IPS-NIHi7 (cell line): Measurements from ENCODE around the gene FUT7.
"Not testable (repeated sequence)": the region's sequence is repeated elsewhere in the genome, so short reads cannot be mapped to it uniquely, and the experiment has no call there.

Source experiments
- DNase-seq: peaks from one replicate; pipeline ENCODE4 v3.0.0; 2012; ENCODE audit warnings: mixed read lengths; ENCODE audit errors: extremely low spot score

The FUT7 gene

DNA sequence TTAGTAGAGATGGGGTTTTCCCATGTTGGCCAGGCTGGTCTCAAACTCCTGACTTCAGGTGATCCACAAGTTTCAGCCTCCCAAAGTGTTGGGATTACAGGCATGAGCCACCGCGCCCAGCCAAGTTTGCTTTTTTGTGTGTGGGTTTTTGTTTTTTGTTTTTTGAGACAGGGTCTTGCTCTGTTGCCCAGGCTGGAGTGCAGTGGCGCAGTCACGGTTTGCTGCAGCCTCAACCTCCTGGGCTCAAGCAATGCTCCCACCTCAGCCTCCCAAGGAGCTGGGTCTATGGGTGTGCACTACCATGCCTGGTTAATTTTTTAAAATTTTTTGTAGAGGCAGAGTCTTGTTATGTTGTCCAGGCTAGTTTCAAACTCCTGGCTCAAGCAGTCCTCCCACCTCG, 1.6 kb upstream of the FUT7 start:
- DNase-seq = not testable (repeated sequence)

DNA sequence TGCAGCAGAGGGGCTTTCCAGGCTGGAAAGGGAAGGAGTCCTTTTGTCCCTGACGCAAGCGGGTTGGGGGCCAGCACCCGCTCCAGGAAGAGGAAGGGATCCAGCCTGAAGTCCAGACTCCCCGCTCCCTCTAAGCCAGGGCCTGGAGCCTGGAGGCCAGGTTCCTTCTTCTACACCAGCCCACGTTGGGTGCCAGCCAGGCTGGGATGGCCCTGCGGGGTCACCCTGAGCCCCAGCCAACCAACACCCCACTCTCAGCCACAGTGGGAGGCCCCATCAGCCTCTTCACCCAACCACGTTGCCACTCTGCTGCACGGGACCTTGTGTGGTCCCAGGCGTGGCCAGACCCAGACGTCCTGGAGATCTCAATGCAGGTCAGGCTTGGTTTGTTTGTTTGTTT, 970 bp upstream of the FUT7 start:
- DNase-seq = no peak

DNA sequence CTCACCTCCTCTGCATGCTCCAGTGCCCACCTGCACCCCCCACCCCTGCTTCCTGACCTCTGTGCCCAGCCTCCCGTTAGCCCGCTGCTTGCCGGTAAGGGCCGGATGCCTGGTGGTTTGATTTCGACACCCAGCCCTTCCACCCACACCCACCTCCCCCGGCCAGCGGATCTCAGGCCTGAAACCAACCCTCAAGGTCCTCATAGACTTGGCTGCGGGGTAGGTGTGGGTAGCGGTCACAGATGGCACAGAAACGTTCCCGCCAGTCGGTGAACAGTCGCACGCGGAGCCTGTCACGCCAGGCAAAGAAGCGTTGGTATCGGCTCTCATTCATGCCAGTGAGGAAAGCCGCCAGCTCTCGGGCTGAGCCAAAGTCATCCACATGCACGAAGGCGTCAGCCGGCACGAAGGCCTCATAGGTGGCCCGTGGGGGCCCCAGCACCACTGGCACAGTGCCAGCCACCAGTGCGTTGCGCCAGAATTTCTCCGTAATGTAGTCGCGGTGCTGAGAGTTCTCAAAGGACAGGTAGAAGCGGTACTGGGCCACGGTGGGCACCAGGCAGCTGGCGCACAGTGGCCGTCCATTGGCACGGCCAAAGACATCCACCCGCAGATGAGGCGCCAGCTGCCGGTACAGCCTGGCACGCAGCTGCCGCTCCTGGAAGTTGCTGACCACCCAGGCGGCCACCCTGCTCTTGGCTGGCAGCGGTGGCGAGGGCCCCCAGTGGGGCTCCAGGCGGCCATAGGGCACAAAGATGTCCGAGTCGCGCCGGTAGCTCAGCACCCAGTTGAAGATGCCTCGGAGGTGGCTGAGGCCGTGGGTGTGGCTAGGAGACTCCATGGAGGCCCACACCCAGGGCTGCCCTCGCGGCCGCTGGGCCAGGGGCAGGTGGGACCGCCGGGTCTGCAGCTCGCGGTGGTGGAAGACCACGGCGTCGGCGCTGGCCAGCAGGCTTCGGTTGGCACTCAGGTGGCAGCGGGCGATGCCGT, 1.1 kb downstream of the FUT7 start:
- no peak for DNase-seq

DNA sequence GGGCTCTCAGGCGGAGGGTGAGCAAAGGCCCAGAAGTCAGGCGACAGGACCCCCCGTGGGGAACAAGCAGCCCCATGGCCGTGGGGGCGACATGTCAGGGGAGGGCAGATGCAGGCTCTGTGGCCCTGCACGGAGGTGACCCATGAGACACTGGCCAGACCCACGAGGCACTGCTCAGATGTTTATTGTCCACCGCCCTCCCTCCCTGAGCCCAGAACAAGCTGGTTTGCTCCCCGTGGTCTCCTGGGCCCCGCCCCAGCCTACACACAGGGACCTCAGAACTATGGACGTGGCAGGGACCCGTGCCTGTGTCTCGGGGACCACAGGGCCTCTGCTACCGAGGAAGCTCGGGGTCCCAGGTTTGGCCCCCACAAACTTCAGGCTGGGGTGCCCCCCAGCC, 1.9 kb downstream of the FUT7 start:
- no peak for DNase-seq

DNA sequence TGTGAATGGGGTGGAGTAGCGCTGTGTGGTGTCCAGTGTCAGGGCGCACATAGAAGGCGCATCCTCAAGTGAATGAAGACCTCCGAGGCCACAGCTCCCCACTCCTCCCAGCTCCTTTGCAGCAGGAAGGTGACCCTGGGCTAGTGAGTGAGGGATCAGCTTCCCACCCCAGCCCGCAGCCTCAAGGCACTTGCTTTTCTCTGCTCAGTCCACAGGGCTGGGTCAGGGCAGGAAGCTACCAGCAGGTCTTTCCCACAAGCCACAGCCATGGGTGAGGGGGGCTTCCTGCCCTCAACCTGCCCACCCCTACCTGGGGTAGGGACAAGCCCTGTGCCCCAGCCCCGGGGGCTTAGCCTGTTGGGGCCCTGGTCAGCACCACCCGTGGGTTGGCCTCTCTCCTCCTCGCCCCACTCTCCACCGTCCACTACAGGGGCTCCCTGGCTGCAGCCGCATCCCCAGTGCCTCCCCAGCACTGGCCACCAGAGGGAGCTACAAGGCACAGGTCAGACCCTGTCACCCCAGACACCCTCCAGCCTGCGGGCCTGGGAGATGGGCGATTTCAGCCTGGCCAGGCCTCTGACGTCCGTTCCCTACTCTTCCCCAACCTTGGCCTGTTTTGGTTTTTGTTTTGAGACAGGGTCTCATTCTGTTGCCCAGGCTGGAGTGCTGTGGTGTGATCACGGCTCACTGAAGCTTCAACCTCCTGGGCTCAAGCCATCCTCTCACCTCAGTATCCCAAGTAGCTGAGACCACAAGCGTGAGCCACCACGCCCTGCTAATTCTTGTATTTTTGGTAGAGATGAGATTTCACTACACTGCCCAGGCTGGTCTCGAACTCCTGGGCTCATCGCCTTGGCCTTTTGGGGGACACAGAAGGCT, 2.6 kb downstream of the FUT7 start:
- peak; percentile 84 for DNase-seq

DNA sequence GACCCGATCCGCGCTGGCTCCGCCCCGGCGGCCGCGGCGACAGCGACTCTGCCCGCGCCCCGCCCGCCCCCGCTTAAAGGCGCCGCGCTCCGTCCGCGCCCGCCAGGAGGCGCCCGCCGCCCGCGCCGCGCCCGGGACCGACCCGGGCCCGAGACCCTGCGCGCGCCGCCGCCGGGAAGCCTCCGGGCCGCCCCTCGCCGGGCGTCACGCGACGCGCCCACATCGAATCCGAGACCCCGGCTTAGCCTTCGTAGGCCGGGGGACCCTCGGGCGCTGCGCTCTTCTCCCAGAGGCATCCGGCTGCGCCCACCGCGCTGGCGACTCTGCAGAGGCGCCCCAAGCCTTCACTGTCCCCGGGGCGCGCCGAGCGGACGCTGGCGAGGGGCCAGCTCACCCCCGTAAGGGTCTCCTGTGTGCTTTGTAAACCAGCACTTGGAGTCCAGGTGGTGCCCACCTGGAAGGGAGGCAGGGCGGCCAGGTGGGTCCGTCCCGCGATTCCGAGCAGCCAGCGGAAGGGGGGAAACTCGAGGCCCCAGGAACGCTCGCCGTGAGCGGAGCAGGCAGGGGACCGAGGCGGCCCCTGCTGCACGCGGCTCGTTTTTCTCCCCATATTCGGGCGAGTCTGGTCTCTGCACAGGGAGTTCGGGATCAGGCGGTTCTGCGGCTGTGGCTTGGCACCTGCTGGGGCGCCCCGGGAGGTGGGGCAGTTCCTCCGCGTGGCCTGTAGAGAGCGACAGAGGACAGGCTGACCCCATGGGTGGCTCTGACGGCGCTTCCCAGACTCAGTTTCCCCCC, 3.4 kb downstream of the FUT7 start:
- DNase-seq = peak; percentile 81

DNA sequence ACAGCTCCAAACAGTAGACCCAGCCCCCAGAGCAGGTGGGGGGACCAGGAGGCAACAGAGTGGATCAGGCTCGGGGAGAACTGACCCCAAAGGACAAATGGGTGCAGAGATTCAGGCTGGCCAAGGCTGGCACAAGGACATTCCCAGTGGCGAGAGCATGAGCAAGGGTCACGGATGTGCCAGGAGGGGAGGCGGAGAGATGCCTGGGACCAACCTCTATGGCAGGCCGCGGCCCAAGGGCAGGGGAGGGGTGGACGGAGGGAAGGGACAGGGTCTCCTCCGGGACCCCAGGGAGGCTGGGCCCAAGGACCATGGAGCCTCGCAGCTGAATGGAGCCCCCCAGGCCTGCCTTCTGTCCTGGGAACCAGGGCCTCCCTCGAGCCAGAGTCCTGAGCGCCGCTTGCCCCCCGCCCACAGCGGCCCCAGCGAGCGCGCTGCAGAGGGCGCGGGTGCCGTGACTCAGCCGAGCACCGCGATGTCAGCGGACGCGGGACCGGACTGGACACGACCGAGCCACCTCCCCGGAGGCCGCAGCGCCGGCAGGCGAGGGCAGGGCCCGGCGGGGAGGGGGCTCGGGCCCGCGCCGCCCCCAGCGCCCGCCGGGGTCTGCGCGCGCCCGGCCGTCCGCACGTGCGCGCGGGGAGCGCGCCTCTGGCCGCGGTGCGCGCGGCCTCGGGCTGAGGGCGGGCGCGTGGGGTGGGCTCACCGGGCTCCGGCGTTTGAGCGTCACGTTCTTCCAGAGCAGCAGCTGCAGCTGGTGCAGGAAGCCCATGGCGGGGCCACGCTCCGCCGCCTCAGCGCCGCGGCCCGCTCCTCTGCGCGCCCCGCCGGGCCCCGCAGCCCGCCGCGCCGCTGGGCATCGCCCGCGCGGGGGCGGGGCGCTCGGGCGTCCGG, 4.3 kb downstream of the FUT7 start, which contains the start of gene ABCA2:
Gene ABCA2, minus strand, starts transcription at position 869 of the 894 bp plus-strand sequence. Its CDS starts 97 bp downstream, at position 772.
- DNase-seq = peak; percentile 26

DNA sequence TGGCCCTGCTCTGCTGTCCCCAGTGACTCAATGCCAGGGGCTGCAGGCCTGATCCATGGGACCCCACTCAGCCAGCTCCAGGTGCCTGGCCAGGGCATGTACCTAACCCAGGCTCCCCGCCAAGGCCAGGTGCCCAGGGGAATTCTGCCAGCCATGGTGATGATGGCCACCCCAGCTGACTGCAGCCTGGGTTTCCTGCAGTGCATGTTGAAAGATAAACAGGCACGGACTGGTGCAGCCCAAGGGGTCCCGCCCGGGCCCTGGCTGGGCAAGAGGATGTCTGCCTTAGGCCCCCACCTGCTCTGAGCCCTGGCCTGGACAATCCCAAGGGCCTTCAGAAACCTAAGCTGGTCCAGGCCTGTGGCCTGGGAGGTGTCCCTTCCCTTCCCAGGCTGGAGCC, 5.1 kb downstream of the FUT7 start:
- no peak for DNase-seq

DNA sequence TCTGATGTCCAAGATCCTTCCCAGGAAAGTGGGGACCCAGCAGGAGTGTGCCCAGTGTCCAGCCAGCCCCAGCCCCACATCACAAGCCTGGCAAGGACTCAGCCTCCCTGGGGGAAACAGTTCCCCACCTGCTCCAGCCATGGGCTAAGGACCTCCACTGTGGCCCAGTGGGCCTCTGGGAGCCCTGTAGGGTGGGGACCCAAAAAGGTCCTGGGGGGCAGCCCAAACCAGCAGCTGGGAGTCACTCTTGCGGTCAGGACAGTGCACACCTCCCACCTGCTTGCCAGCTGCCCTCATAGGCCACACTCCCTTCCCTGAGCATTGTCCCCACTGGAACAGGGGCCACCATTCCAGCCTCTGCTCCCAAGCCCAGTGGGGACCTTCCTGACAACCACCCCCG, 5.5 kb downstream of the FUT7 start:
- no peak for DNase-seq

DNA sequence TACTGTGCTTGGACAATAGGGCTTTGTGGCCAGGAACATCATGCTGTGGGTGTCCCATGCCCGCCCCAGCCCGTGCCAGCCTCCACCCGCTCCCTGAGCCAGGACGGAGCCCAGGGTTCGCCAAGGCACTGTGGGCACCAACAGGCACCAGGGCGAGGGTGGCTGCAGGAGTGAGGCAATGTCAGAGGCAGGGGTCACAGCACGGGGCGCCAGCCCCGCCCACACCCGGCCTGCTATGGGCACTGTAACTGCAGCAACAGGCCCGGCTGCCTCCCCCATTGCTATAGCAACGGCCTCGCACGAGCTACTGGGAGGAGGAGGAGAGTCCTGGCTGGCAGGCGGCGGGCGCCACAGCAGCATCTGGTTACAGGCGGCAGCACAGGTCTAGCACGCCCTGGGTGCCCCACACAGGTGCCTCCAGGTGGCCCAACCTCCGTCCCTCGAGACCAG, 6.3 kb downstream of the FUT7 start:
- DNase-seq = no peak

DNA sequence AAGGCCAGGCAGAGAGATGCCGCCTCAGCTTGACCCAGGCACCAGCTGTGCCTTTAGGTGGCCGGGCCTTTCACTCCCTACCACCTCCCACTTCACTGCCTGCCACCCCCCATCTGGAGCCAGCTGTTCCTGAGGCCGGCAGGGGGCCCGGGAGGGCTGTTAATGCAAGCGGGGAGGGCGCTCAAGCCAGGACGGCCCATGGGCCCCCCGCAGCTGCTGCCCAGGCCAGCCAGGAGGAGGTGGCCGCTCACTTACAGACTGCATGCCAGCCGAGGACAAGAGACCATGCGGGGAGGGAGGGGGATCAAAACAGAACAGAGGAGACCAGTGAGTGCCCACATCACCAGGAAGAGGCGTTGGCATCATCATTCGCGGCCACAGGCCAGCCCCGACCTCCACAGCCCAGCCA, 8.3 kb downstream of the FUT7 start:
- DNase-seq = no peak

DNA sequence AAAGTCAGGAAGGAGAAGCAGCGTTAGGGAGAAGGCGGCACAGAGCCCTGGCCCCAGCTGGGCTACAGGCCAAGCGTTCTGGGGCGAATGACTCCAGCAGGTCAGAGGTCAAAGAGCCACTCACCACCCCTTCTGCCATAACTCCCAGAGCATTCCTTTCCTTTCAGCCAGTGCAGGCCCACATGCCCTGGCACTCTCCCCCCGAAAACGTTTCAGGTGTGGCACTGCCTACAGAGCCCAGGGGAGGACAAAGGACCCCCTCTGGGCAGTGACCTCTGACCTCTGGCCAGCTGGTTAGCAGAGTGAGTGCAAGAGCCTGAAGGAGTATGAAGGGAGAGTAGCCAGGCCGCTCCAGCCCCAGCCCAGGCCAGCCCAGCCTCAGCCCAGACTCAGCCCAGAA, 8.7 kb downstream of the FUT7 start:
- no peak for DNase-seq

DNA sequence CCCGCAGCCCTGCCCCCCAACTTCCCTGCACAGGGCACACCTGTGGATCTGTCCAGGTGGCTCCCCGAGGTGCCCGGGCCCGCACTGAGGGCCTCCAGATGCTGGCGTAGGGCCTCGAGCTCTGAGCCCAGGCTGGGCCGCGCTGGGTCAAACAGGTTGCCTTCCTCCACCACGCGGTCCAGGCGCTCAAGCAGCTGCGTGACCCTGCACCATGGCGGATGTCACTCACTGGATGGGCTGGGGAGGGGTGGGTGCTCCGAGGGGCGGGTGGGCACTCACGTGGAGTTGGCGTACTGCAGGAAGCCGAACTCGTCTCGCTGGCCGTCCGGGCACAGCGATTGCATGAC, 9.3 kb downstream of the FUT7 start:
- DNase-seq = no peak

DNA sequence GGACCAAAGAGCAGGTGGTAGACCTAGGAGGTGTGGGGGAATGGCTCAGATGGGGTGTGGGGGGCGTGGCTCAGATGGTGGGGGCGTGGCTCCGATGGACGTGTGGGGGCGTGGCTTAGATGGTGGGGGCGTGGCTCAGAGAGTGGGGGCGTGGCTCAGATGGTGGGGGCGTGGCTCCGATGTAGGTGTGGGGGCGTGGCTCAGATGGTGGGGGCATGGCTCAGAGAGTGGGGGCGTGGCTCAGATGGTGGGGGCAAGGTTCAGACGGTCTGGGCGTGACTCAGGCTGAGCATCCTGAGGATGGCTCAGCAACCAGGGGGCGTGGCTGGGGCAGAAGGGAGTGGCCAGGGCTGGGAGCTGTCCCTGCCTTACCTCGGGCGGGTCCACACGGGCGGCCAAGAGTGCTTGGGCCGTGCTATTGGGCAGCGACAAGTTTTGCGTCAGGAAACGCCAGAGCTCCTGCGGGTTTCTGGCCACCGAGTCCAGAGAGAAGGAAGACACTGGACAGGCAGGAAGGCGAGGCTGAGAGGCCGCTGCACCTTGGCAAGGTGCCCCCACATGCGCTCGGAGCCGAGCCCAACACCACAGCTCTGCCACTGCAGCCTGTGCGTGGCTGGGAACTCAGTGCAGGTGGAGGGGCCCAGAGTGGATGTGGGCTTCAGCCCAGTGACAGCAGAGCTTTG, 9.8 kb downstream of the FUT7 start:
- DNase-seq = peak; percentile 96

DNA sequence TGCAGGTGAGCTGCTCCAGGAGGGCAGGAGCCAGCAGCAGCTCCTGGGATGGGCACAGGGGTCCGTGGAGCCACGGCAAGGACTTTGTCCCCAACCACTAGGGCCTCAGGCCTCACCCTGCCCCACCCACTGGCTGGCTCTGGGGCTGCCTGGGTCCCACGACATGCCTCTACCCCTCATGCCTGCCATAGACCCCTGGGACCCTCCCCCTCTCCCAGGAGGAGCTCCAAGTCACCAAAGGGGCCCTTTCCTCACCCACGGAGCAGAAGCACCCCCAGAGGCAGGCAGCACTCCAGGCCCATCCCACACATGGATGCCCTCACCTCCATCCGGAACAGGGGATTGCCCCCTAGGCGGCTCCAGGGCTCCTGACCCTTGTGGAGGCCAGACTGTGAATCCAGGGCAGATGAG, 10.3 kb downstream of the FUT7 start:
- DNase-seq = no peak

DNA sequence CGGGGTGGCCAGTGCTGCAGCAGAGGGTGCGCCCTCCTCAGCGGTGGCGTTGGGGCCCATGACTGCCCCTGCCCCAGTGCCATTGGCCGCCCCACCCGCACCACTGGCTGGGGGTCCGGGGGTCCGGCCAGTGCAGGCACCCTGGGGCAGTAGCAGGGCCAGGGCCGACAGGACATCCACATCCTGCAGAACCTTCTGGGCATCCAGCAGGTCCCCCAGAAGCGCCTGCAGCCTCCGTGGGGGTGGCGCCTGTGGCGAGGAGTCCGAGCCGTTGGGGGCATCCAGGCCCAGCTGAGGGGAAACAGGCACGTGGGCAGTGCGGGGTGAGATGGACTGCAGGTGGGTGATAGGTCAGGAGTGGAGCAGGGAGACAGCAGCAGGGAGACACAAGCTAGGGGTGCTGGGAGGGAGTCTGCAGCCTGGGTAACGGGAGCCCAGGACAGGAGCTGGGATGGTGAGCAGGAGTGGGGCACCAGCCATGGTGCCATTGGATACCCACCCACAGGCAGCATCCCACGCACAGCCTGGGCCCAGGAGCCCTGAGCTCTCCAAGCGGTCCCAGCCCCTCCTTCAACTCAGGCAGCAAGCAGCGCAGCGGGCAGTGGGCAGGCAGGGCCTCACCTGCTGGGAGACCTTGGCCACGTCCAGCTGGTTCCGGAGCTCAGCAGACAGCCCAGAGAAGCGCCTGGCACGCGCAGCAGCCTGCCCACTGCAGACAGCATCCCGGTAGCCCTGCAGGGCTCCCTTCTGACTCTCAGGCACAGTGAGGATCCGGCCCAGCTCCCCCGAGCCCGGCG, 10.9 kb downstream of the FUT7 start:
- DNase-seq = no peak

DNA sequence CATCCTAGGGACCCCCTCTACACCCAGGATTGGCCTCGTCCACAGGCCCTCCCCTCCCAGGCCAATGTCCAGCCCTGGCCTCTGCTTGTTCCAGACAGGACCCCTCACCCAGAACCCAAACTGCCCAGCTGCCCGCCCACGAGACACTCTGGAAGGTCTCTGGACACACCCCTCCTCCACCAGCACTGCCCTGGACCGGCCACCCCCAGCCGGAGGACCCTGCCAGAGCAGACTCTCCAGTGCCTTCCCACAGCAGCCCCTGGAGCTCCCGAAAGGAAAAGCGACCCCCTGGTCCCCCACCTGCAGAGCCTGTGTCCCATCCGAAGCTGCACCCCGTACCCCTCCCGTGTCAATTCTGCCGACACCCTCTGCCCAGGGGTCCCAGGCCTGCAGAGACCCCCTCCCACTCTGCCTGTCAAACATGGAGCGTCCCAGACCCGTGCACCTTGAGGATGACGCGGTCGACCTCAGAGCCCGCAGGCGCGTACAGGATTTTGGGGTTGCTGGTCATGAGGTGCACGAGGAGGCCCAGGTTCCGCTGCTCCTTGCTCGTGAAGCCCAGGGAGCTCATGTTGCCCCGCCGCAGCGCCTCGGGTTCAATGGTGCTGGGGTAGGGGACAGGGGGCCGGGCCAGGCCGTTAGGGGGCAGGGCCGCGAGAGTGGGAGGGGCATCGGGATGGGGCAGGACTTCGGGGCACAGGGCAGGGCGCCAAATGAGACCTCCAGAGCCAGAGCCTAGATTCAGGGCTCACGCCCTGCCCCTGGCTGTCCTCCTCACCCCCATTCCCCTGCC, 11.8 kb downstream of the FUT7 start:
- DNase-seq = no peak

DNA sequence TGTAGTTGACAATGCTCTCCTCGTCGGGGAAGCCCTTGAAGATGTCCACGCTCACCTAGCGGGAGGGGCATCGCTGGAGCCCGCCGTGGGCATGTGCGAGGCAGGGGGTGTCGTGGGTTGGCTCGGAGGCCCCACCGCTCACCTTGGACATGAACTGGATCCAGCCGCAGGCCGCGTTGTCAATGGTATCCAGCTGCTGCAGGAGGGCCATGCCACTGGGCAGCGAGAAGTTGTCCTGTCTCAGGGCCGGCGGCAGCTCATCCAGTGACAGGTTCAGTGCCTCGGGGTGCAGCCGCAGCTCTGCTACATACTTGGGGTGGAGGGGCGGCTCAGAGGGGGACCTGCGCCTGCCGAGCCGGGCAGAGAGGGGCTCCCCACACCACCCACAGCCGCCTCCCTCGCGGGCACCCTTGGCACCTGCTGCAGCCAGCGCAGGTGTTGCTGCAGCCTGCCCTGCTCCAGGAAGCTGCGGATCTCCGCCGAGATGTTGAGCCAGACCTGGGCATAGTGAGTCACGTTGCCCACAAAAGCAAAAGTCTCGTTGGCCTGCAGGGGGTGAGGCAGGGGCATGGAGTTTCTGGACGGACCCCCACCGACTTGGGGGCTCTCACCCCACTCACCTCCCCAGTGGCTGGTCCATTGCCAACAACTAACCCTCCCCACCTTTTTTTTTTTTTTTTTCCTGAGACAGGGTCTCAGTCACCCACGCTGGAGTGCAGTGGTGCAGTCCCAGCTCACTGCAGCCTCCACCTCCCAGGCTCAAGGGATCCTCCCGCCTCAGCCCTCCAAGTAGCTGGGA, 12.9 kb downstream of the FUT7 start:
- DNase-seq = no peak
